ENCODE data around the gene KAT7. TPM values are rescaled to one million over a fixed set of nuclear protein-coding genes. Genes with fewer than 3 reads are reported as not detected.

The KAT7 gene
- total and polyA plus RNA-seq, 2 of the 8 experiments (the other 6 are each of a cell fraction or from before 2014, with no cell fraction given): 90.9 to 139 TPM

DNA sequence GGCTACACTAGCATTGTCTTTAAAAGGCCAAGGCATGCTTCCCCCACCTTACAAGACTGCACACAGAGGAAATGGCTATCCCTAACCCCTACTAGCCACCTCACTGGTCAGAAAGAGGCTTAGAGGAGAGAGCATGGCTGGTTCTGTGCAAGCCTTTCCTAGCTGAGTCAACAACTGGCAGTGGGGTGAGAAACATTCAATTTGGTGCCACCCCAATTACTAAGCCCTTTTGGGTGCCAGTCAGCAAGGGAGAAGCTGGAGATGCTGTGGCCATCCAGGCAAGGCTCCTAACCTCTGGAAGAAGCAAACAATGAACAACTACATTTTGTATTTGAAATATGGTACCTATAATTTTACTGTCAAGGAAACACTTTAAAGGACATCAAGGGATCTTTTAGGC, 4.7 kb upstream of the KAT7 start:
- FAIRE-seq: no peak
- TF ChIP-seq SIN3A (conservative IDR thresholded peaks at IDR 0.05 in 1 of 2, IDR thresholded peaks at IDR 0.05 in 1 of 2; ENCODE audit: low read depth in 1 of 2, low read length in 2 of 2) (no peak), POU5F1 (IDR thresholded peaks at IDR 0.05; ENCODE audit: low read depth, low read length) (no peak), CEBPB (IDR thresholded peaks at IDR 0.05; ENCODE audit: low read depth, low read length) (no peak), KDM1A (IDR thresholded peaks at IDR 0.05; ENCODE audit: borderline replicate concordance, low read length) (no peak), SP1 (IDR thresholded peaks at IDR 0.05; ENCODE audit: low read depth, low read length) (no peak), RFX5 (IDR thresholded peaks at IDR 0.05; ENCODE audit: borderline replicate concordance, low read depth, low read length) (no peak), SP2 (IDR thresholded peaks at IDR 0.05; ENCODE audit: low read length) (no peak), EGR1 (IDR thresholded peaks at IDR 0.05; ENCODE audit: borderline replicate concordance, low read depth, low read length) (no peak), TBP (IDR thresholded peaks at IDR 0.05; ENCODE audit: low read depth, low read length) (no peak), TEAD4 (IDR thresholded peaks at IDR 0.05; ENCODE audit: low read depth, low read length) (no peak), RXRA (IDR thresholded peaks at IDR 0.05; ENCODE audit: insufficient read depth, low read depth, low read length) (no peak)
- TF ChIP-seq, protein P1, sequence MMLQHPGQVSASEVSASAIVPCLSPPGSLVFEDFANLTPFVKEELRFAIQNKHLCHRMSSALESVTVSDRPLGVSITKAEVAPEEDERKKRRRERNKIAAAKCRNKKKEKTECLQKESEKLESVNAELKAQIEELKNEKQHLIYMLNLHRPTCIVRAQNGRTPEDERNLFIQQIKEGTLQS (IDR thresholded peaks at IDR 0.05; ENCODE audit: insufficient read depth, low read depth, low read length): no peak
- TF ChIP-seq, protein P2, sequence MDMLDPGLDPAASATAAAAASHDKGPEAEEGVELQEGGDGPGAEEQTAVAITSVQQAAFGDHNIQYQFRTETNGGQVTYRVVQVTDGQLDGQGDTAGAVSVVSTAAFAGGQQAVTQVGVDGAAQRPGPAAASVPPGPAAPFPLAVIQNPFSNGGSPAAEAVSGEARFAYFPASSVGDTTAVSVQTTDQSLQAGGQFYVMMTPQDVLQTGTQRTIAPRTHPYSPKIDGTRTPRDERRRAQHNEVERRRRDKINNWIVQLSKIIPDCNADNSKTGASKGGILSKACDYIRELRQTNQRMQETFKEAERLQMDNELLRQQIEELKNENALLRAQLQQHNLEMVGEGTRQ (IDR thresholded peaks at IDR 0.05; ENCODE audit: low read length): no peak
- TF ChIP-seq, protein P3, sequence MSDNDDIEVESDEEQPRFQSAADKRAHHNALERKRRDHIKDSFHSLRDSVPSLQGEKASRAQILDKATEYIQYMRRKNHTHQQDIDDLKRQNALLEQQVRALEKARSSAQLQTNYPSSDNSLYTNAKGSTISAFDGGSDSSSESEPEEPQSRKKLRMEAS (IDR thresholded peaks at IDR 0.05): no peak

More for the DNA sequence above, 4.7 kb upstream of the KAT7 start:
- no peak overlapping the region for H3K27ac ChIP-seq (ENCODE audit: low read depth, low read length)
- no peaks in the 10 kb centered on the region for H3K79me2 ChIP-seq (ENCODE audit: control insufficient read depth in 1 of 2, insufficient read depth in 2 of 2, low read length in 2 of 2)
- POLR2A ChIA-PET (ENCODE audit: partially characterized antibody): interaction anchor here (0.8 to 3.2 kb wide), 5 partner anchors 18 to 287 kb away, joined by 3 to 11 read pairs (median 3); partner anchors contain the start of gene FAM117A
- H2BK12ac ChIP-seq (ENCODE audit: low read depth, low read length): no peak overlapping the region
- no peak overlapping the region for H2AK5ac ChIP-seq (ENCODE audit: low read depth, low read length)
- H3K36me3 ChIP-seq (ENCODE audit: control insufficient read depth in 2 of 4, insufficient read depth in 4 of 4, low read length in 3 of 4): no peaks in the 10 kb centered on the region
- H4K91ac ChIP-seq (replicated peaks; ENCODE audit: insufficient read length, low read length): no peak overlapping the region
- peaks cover 0 to 3% (median 0%) of the 10 kb centered on the region in 4 experiments; a peak in 2 of 7 replicates for H3K27me3 ChIP-seq (replicated peaks in 1 of 4; ENCODE audit: control insufficient read depth in 3 of 4, extremely low read depth in 1 of 4, insufficient read depth in 3 of 4, low read length in 3 of 4)
- H3K23ac ChIP-seq (ENCODE audit: insufficient read length): no peak overlapping the region
- H3K4ac ChIP-seq (replicated peaks; ENCODE audit: insufficient read length, low read depth, low read length): no peak overlapping the region
- peaks cover 5% of the 10 kb centered on the region; the same call in 1 of the 2 replicates for H3K23me2 ChIP-seq (ENCODE audit: low read depth, low read length)
- H2AFZ ChIP-seq (ENCODE audit: low read length): no peak overlapping the region
- 0 out of 7 replicates have a peak, but pooled peaks cover 0 to 4% (median 0%) of the 10 kb centered on the region in 4 experiments for H3K4me1 ChIP-seq (replicated peaks in 1 of 4; ENCODE audit: control insufficient read depth in 3 of 4, insufficient read depth in 4 of 4, low read length in 3 of 4)
- no peak overlapping the region for H2BK15ac ChIP-seq (ENCODE audit: low read length)
- H4K5ac ChIP-seq (ENCODE audit: insufficient read length, low read depth, low read length): no peak overlapping the region
- H3K4me3 ChIP-seq (ENCODE audit: extremely low read depth in 1 of 4, insufficient read depth in 2 of 4, low read depth in 3 of 4, low read length in 4 of 4): no peak overlapping the region
- no peak overlapping the region for H4K8ac ChIP-seq (ENCODE audit: extremely low read depth, insufficient read depth, low read length)
- no peak overlapping the region for H3K56ac ChIP-seq (replicated peaks; ENCODE audit: insufficient read length, low read depth, low read length)
- no peaks in the 10 kb centered on the region for H3K9me3 ChIP-seq (ENCODE audit: insufficient read depth in 2 of 2, low read depth in 1 of 2, low read length in 1 of 2)
- no peak overlapping the region for H2BK5ac ChIP-seq (ENCODE audit: low read depth, low read length)
- no peak overlapping the region for H2BK120ac ChIP-seq (replicated peaks; ENCODE audit: low read depth, low read length)
- H3K14ac ChIP-seq (ENCODE audit: insufficient read length): no peak overlapping the region
- CTCF ChIA-PET (ENCODE audit: partially characterized antibody): interaction anchor here (1.3 kb wide), 1 partner anchor 16 kb away, joined by 3 read pairs; no protein-coding TSS in a partner anchor
- DNase-seq (ENCODE audit: low read depth in 1 of 2, low spot score in 2 of 2): no peak
- H3K9ac ChIP-seq (replicated peaks in 1 of 4; ENCODE audit: extremely low read depth in 1 of 4, low read depth in 3 of 4, low read length in 3 of 4): no peak overlapping the region; a peak in 1 of 7 replicates
- no peak overlapping the region for H3K18ac ChIP-seq (ENCODE audit: extremely low read depth, low read length)
- H2BK20ac ChIP-seq (ENCODE audit: low read length): no peak overlapping the region
- no peaks in the 10 kb centered on the region for H4K20me1 ChIP-seq (replicated peaks in 1 of 2; ENCODE audit: control insufficient read depth in 1 of 2, insufficient read depth in 2 of 2, low read length in 2 of 2)
- no peaks in the 10 kb centered on the region for H3K79me1 ChIP-seq (ENCODE audit: low read depth, low read length)
- no peak overlapping the region for H3K4me2 ChIP-seq (ENCODE audit: insufficient read depth in 1 of 2, low read depth in 2 of 2, low read length in 2 of 2)

Data from H1 (cell line).